Measurements from ENCODE around the gene PDCL3. TPM values are rescaled to one million over a fixed set of nuclear protein-coding genes. Genes with fewer than 3 reads are reported as not detected.

Gene PDCL3
- 10 to 100 TPM; 10.3 to 29.1 (median 23.4) TPM for total RNA-seq
- 10 to 100 TPM; 25.6 to 40.2 TPM for polyA plus RNA-seq
- long read RNA-seq, donor 1, transcript PDCL3-201 (6 exons, 1,337 nt) = major isoform, 56 of 59 reads
- long read RNA-seq, donor 1, partial matches to known transcripts = 0 of 59 reads
- long read RNA-seq, donor 1, other reads (novel, unspliced or antisense) = 3 of 59 reads
- long read RNA-seq, donor 2, transcript PDCL3-201 (6 exons, 1,337 nt) = major isoform, 87 of 100 reads
- long read RNA-seq, donor 2, partial matches to known transcripts = 2 of 100 reads
- long read RNA-seq, donor 2, other reads (novel, unspliced or antisense) = 11 of 100 reads
- long read RNA-seq, donor 3, transcript PDCL3-201 (6 exons, 1,337 nt) = major isoform, 48 of 48 reads
- long read RNA-seq, donor 3, partial matches to known transcripts = 0 of 48 reads
- long read RNA-seq, donor 3, other reads (novel, unspliced or antisense) = 0 of 48 reads

DNA sequence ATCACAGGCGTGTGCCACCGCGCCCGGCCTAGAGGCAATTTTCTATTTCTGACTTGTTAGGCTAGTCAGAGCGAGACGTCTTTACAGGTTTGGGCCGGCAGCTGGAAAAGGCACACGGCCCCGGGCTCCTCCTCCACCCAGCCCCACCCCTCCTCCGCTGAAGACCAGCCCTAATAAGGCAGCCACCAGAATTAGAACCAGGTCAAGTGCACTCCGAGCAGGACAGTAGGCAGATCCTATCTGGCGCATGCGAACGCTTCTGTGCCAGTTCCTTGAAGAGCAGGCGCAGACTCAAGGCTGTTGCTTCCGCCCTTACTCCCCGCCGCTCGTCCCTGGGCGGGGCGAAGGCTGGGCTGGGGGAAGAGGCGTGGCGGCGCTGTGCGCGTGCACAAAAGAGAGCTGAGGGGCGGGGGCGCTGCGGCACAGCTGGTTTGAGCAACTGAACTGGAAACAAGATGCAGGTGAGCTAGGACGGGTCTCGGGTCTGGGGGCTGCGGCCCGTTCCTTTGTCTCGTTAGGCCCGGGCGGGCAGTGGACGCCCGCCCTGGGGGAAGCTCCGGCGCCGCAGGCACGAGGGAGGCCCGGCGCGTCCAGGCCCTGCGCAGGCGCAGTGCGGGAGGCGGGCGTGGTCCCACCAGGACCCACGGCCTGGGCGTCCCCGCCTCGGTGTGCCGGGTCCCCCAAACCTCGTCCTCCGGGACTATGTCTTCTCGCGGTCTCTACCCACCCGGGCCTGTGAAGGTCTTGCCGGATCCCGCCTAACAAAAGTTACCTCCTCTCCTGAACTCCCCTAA lies at the start of gene PDCL3:
Gene PDCL3, plus strand, starts transcription at position 381 of the 794 bp plus-strand sequence. Its CDS starts 75 bp downstream, at position 456.
- H3K9me3 ChIP-seq = no peaks in the 10 kb centered on the region
- peaks cover 0 to 18% (median 15%) of the 10 kb centered on the region in 9 donors for H3K36me3 ChIP-seq
- DNase-seq = peak; percentile 96 to 98 (median 98)
- H3K4me3 ChIP-seq = peak within 1 kb of the TSS; percentile 59 to 96 (median 76)
- peaks cover 0 to 26% (median 11%) of the 10 kb centered on the region in 12 donors for H3K4me1 ChIP-seq
- H3K27ac ChIP-seq = peak within 1 kb of the TSS; percentile 70 to 97 (median 92)
- peak; percentile 96 to 98 (median 97) for ATAC-seq
- intact Hi-C loops (cut with DNase I) = loop anchor here in 9 of 10 donors (5.0 to 10.0 kb wide), 5 partner anchors 136 to 148 kb away; partner anchors contain the start of gene CHST10 (in 5 of the 9)
- H3K27me3 ChIP-seq = no peaks in the 10 kb centered on the region
- peak in 1 of 2 donors; percentile 69 for TF ChIP-seq POLR2A (IDR thresholded peaks at IDR 0.05)
- TF ChIP-seq, protein P1, sequence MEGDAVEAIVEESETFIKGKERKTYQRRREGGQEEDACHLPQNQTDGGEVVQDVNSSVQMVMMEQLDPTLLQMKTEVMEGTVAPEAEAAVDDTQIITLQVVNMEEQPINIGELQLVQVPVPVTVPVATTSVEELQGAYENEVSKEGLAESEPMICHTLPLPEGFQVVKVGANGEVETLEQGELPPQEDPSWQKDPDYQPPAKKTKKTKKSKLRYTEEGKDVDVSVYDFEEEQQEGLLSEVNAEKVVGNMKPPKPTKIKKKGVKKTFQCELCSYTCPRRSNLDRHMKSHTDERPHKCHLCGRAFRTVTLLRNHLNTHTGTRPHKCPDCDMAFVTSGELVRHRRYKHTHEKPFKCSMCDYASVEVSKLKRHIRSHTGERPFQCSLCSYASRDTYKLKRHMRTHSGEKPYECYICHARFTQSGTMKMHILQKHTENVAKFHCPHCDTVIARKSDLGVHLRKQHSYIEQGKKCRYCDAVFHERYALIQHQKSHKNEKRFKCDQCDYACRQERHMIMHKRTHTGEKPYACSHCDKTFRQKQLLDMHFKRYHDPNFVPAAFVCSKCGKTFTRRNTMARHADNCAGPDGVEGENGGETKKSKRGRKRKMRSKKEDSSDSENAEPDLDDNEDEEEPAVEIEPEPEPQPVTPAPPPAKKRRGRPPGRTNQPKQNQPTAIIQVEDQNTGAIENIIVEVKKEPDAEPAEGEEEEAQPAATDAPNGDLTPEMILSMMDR (IDR thresholded peaks at IDR 0.05) = peak in 6 of 12 donors; percentile 11 to 57 (median 36)
- WGBS, 4 donors = 0% methylated on average over 34 to 62 of the region's 62 CpGs

DNA sequence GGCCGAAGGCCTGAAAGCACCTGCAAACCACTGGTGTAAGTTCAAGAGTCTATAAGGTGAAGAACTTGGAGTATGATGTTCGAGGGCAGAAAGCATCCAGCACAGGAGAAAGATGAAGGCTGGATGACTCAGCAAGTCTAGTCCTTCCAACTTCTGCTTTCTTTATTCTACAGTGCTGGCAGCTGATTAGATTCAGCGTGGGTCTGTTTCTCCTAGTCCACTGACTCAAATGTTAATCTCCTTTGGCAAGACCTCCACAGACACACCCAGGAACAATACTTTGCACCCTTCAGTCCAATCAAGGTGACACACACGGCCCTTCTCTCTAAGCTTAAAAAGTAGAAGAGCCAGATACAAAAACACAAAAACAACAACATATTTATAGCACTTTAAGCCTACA lies 49.1 kb upstream of the PDCL3 start:
- TF ChIP-seq POLR2A (IDR thresholded peaks at IDR 0.05) = no peak
- TF ChIP-seq, protein P1 (IDR thresholded peaks at IDR 0.05) = no peak
- Histone ChIP-seq H3K4me3 (no peak overlapping the region), H3K4me1 (no peaks in the 10 kb centered on the region), H3K36me3 (no peaks in the 10 kb centered on the region), H3K27me3 (no peaks in the 10 kb centered on the region), H3K27ac (no peak overlapping the region), H3K9me3 (peaks cover 0 to under 1% (median 0%) of the 10 kb centered on the region in 12 donors)
- whole genome bisulfite sequencing, 4 donors = 49 to 54% (median 54%) methylated on average over 4 of the region's 4 CpGs
- intact Hi-C loops (cut with DNase I) = no loop called here
- DNase-seq = no peak
- no peak for ATAC-seq

DNA sequence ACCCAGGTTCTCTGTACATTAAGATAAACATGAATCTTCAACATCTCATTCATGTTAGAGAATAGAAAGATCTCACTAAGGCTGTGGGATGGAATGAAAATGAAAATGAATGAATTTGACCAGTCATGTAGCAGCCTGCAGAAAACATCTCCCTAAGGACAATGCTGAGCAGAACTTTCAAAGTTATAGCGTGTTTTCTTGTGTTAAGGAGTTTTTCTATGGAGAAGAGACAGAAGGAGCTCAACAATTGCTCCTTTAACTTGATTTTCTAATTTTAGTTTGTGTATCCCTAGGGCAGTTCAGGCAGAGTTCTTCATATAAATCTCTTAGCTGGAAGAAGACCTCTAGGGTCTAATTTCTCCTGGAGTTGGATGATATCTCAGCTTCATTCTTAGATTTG lies 45.2 kb upstream of the PDCL3 start:
- Histone ChIP-seq H3K27ac (no peak overlapping the region), H3K36me3 (no peaks in the 10 kb centered on the region), H3K4me1 (no peaks in the 10 kb centered on the region), H3K4me3 (no peak overlapping the region), H3K9me3 (no peaks in the 10 kb centered on the region), H3K27me3 (no peaks in the 10 kb centered on the region)
- no peak for ATAC-seq
- no peak for DNase-seq
- WGBS, 4 donors = 58 to 88% (median 65%) methylated on average over 1 of the region's 1 CpG
- intact Hi-C loops (cut with DNase I) = no loop called here
- TF ChIP-seq, protein P1 (IDR thresholded peaks at IDR 0.05) = no peak
- no peak for TF ChIP-seq POLR2A (IDR thresholded peaks at IDR 0.05)

DNA sequence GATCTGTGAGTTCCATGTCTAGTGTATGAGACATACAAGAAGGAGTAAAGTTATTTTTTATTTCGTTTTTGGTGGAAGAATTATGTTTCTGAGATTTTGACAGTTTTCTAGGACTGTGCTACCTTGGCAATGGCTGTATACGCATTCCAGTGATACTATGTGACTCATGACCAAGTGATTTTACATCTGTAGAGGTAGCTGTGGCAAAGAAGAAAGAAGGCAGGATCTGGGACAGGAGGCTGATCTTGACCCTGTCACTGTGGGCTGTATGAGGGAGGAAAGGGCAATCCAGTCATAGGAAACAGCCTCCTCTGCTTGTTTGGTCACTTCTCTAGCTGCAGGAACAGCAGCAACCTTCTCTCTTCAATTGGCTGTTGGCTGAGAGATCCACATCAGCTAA lies 44.0 kb upstream of the PDCL3 start:
- H3K36me3 ChIP-seq = no peaks in the 10 kb centered on the region
- H3K27ac ChIP-seq = no peak overlapping the region
- H3K4me3 ChIP-seq = no peak overlapping the region
- no peaks in the 10 kb centered on the region for H3K9me3 ChIP-seq
- TF ChIP-seq, protein P1 (IDR thresholded peaks at IDR 0.05) = no peak
- no peak for TF ChIP-seq POLR2A (IDR thresholded peaks at IDR 0.05)
- intact Hi-C loops (cut with DNase I) = no loop called here
- no peak for DNase-seq
- no peak for ATAC-seq
- H3K4me1 ChIP-seq = no peaks in the 10 kb centered on the region
- WGBS, 4 donors = 60 to 73% (median 68%) methylated on average over 2 of the region's 2 CpGs
- H3K27me3 ChIP-seq = no peaks in the 10 kb centered on the region

Data from heart left ventricle (tissue), 16 donors.